ENCODE data around the gene SKAP2. TPM values are rescaled to one million over a fixed set of nuclear protein-coding genes. Genes with fewer than 3 reads are reported as not detected.
A peak's percentile ranks its signal among the peaks of the same experiment; 100 is the strongest.

Gene SKAP2
- total and polyA plus RNA-seq, 2 experiments from 2014 or later, result 2.5 to 4.4 TPM

DNA sequence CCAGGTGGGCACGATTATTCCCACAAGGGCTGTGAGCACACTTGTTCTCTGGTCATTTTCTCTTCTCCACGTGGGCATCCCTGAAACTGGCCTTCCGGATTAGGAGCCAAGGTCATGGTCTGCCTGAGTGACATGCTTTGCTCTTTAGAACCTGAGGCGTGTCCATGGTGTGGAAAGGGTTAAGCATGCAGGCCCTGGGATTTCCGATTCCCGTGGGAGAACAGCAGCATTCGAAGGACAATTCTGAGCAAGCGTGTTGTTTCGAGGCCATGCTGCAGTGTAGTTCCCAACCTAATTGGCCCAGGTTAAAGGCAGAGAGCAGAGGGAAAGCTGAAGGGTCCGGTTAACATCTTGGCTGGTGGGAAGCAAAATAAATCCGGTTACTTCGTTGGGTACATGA, 245.9 kb downstream of the SKAP2 start:
- no peak for TF ChIP-seq STAT1 (IDR thresholded peaks at IDR 0.05; ENCODE audit: unreplicated experiment)
- TF ChIP-seq JUNB (IDR thresholded peaks at IDR 0.05; ENCODE audit: unreplicated experiment), result no peak
- TF ChIP-seq ZNF331 (CRISPR knock-in tag; IDR thresholded peaks at IDR 0.05; ENCODE audit: low read depth), result no peak
- TF ChIP-seq, protein P1, sequence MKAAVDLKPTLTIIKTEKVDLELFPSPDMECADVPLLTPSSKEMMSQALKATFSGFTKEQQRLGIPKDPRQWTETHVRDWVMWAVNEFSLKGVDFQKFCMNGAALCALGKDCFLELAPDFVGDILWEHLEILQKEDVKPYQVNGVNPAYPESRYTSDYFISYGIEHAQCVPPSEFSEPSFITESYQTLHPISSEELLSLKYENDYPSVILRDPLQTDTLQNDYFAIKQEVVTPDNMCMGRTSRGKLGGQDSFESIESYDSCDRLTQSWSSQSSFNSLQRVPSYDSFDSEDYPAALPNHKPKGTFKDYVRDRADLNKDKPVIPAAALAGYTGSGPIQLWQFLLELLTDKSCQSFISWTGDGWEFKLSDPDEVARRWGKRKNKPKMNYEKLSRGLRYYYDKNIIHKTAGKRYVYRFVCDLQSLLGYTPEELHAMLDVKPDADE (IDR thresholded peaks at IDR 0.05), result no peak
- TF ChIP-seq, protein P2, sequence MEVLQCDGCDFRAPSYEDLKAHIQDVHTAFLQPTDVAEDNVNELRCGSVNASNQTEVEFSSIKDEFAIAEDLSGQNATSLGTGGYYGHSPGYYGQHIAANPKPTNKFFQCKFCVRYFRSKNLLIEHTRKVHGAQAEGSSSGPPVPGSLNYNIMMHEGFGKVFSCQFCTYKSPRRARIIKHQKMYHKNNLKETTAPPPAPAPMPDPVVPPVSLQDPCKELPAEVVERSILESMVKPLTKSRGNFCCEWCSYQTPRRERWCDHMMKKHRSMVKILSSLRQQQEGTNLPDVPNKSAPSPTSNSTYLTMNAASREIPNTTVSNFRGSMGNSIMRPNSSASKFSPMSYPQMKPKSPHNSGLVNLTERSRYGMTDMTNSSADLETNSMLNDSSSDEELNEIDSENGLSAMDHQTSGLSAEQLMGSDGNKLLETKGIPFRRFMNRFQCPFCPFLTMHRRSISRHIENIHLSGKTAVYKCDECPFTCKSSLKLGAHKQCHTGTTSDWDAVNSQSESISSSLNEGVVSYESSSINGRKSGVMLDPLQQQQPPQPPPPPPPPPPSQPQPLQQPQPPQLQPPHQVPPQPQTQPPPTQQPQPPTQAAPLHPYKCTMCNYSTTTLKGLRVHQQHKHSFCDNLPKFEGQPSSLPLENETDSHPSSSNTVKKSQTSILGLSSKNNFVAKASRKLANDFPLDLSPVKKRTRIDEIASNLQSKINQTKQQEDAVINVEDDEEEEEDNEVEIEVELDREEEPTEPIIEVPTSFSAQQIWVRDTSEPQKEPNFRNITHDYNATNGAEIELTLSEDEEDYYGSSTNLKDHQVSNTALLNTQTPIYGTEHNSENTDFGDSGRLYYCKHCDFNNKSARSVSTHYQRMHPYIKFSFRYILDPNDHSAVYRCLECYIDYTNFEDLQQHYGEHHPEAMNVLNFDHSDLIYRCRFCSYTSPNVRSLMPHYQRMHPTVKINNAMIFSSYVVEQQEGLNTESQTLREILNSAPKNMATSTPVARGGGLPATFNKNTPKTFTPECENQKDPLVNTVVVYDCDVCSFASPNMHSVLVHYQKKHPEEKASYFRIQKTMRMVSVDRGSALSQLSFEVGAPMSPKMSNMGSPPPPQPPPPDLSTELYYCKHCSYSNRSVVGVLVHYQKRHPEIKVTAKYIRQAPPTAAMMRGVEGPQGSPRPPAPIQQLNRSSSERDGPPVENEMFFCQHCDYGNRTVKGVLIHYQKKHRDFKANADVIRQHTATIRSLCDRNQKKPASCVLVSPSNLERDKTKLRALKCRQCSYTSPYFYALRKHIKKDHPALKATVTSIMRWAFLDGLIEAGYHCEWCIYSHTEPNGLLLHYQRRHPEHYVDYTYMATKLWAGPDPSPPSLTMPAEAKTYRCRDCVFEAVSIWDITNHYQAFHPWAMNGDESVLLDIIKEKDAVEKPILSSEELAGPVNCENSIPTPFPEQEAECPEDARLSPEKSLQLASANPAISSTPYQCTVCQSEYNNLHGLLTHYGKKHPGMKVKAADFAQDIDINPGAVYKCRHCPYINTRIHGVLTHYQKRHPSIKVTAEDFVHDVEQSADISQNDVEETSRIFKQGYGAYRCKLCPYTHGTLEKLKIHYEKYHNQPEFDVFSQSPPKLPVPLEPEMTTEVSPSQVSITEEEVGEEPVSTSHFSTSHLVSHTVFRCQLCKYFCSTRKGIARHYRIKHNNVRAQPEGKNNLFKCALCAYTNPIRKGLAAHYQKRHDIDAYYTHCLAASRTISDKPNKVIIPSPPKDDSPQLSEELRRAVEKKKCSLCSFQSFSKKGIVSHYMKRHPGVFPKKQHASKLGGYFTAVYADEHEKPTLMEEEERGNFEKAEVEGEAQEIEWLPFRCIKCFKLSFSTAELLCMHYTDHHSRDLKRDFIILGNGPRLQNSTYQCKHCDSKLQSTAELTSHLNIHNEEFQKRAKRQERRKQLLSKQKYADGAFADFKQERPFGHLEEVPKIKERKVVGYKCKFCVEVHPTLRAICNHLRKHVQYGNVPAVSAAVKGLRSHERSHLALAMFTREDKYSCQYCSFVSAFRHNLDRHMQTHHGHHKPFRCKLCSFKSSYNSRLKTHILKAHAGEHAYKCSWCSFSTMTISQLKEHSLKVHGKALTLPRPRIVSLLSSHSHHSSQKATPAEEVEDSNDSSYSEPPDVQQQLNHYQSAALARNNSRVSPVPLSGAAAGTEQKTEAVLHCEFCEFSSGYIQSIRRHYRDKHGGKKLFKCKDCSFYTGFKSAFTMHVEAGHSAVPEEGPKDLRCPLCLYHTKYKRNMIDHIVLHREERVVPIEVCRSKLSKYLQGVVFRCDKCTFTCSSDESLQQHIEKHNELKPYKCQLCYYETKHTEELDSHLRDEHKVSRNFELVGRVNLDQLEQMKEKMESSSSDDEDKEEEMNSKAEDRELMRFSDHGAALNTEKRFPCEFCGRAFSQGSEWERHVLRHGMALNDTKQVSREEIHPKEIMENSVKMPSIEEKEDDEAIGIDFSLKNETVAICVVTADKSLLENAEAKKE (CRISPR knock-in tag; IDR thresholded peaks at IDR 0.05), result no peak
- TF ChIP-seq CREB1 (CRISPR knock-in tag; IDR thresholded peaks at IDR 0.05; ENCODE audit: low read depth), result no peak
- no peak for TF ChIP-seq ZNF114 (CRISPR knock-in tag; IDR thresholded peaks at IDR 0.05)
- Mint-ChIP-seq H3K4me1 (peaks cover 19% of the 10 kb centered on the region), H3K9me3 (no peaks in the 10 kb centered on the region), H3K27me3 (ENCODE audit: insufficient read depth, low read depth, poor library complexity) (peaks cover 8% of the 10 kb centered on the region), H3K36me3 (ENCODE audit: low read depth) (no peaks in the 10 kb centered on the region), H3K27ac (no peak overlapping the region), H3K4me3 (no peak overlapping the region)
- peak overlapping the region; percentile 69 for H2AFZ ChIP-seq
- ATAC-seq (no peak), DNase-seq (ENCODE audit: low spot score) (no peak)
- no peaks in the 10 kb centered on the region for H3K27me3 ChIP-seq (ENCODE audit: insufficient read depth)
- peaks cover 2% of the 10 kb centered on the region; the same call in 1 of the 2 replicates for H3K9me2 ChIP-seq (ENCODE audit: insufficient read depth)
- no peak overlapping the region for H3K4me3 ChIP-seq
- no peak overlapping the region for H3K27ac ChIP-seq (ENCODE audit: low read depth)
- H3K79me2 ChIP-seq (replicated peaks; ENCODE audit: insufficient read depth), result no peaks in the 10 kb centered on the region
- no peak overlapping the region for H3K4me2 ChIP-seq
- no peaks in the 10 kb centered on the region for H3K36me3 ChIP-seq (ENCODE audit: insufficient read depth)
- H4K20me1 ChIP-seq (replicated peaks; ENCODE audit: insufficient read depth), result no peaks in the 10 kb centered on the region
- no peaks in the 10 kb centered on the region for H3F3A ChIP-seq (replicated peaks; ENCODE audit: low read depth)
- peaks cover 6% of the 10 kb centered on the region; the same call in 1 of the 2 replicates for H3K4me1 ChIP-seq (ENCODE audit: insufficient read depth)

Other genes starting within 250 kb of the SKAP2 start
- not detected in 2 replicates for gene HOXA1, start 231.4 kb upstream of the SKAP2 start, total RNA-seq (2014; rRNA removed; shearing (Covaris generic))
- not detected in 2 replicates for gene HOXA1, start 231.4 kb upstream of the SKAP2 start, polyA plus RNA-seq (2016; fragmentation: Nextera tagmentation; extraction: Ambion mirVana)
- not detected in 2 replicates for gene HOXA2, start 238.1 kb upstream of the SKAP2 start, total RNA-seq (2014; rRNA removed; shearing (Covaris generic))
- not detected in 2 replicates for gene HOXA2, start 238.1 kb upstream of the SKAP2 start, polyA plus RNA-seq (2016; fragmentation: Nextera tagmentation; extraction: Ambion mirVana)

Data from GM23338 (cell line).